HCT116 (cell line): ENCODE data around the gene TTC5. TPM values are rescaled to one million over a fixed set of nuclear protein-coding genes. Genes with fewer than 3 reads are reported as not detected.

Source experiments
- ATAC-seq: fragments of 200-7000 bp; cut with Tn5 transposase; 2 replicates; pipeline ENCODE4 v1.9.1; 2020; ENCODE audit warnings: mild to moderate bottlenecking, moderate library complexity
- BruUV-seq: library from RNA; stranded (reverse); fragments of 400-500 nt; replicated peaks from 2 replicates; lab custom pipeline; 2021; lab: Mats Ljungman, UMichigan
- CTCF ChIA-PET: fragments of 300-600 bp; sonication (Branson Sonifier 250); formaldehyde crosslinking; loops from one replicate; lab custom pipeline; 2021; ENCODE audit warnings: antibody characterized with exemption; lab: Charles Lee
- POLR2A ChIA-PET: fragments of 300-600, 350-600 bp; sonication (Branson Sonifier 250); formaldehyde crosslinking; loops from one replicate; lab custom pipeline; 2021; ENCODE audit warnings: antibody characterized with exemption; lab: Charles Lee
- RAD21 ChIA-PET, 2 experiments: fragments of 300-600 bp; sonication (Branson Sonifier 250); formaldehyde crosslinking; loops; one replicate each; lab custom pipeline; 2023; ENCODE audit warnings: low total read pairs in 2 of 2; ENCODE audit not compliant: uncharacterized antibody in 2 of 2, unreplicated experiment in 2 of 2, low non-redundant PET in 1 of 2; lab: Charles Lee
- DNase-seq: peaks from one replicate; pipeline ENCODE4 v3.0.0-alpha.2; 2010; ENCODE audit warnings: low read depth, low spot score
- H2AFZ ChIP-seq: fragments of 200-600 bp; shearing (Covaris generic), sonication (generic); 2 replicates; pipeline ENCODE4 v1.6.1; 2017; ENCODE audit warnings: low read depth, mixed run types, mixed read lengths, antibody characterized with exemption, low read length; ENCODE audit not compliant: poor library complexity, severe bottlenecking
- H3K27ac ChIP-seq: 2 replicates; pipeline ENCODE4 v1.5.1; 2012; ENCODE audit warnings: low read depth, low read length
- H3K27me3 ChIP-seq: fragments of 200-600 bp; sonication (generic); 2 replicates; pipeline ENCODE4 v1.6.1; 2016; ENCODE audit warnings: mixed run types, low read length, mixed read lengths; ENCODE audit not compliant: insufficient read depth
- H3K36me3 ChIP-seq, 2 experiments: fragments of 200-500 bp in 1 of 2; fragments of 200-600 bp in 1 of 2; sonication (Bioruptor generic) in 1 of 2; sonication (generic) in 1 of 2; 2 replicates each; pipeline versions ENCODE4 v1.5.1 to v1.6.1; 2014 to 2016; ENCODE audit warnings: low read length in 2 of 2, inconsistent platforms in 1 of 2, mixed read lengths in 1 of 2, mixed run types in 1 of 2; ENCODE audit not compliant: insufficient read depth in 2 of 2, control insufficient read depth in 1 of 2
- H3K4me1 ChIP-seq, 2 experiments: fragments of 200-600 bp in 1 of 2; sonication (generic) in 1 of 2; 2 replicates each; pipeline versions ENCODE4 v1.5.1 to v1.6.1; 2012 to 2017; ENCODE audit warnings: low read length in 2 of 2, inconsistent platforms in 1 of 2, mild to moderate bottlenecking in 1 of 2, mixed read lengths in 1 of 2, mixed run types in 1 of 2, moderate library complexity in 1 of 2; ENCODE audit not compliant: insufficient read depth in 2 of 2, control insufficient read depth in 1 of 2
- H3K4me2 ChIP-seq: fragments of 200-600 bp; sonication (generic); 2 replicates; pipeline ENCODE4 v1.6.1; 2017; ENCODE audit warnings: mixed run types, low read length, mixed read lengths
- H3K4me3 ChIP-seq, 2 experiments: fragments of 200-600 bp in 1 of 2; sonication (generic) in 1 of 2; replicated peaks in 1 of 2; 2 replicates each; pipeline ENCODE4 v1.5.1; 2011 to 2016; ENCODE audit warnings: low read length in 2 of 2, control low read depth in 1 of 2, low read depth in 1 of 2, mild to moderate bottlenecking in 1 of 2, mixed read lengths in 1 of 2, mixed run types in 1 of 2
- H3K79me2 ChIP-seq: fragments of 200-600 bp; sonication (generic); 2 replicates; pipeline ENCODE4 v1.6.1; 2017; ENCODE audit warnings: mild to moderate bottlenecking, mixed run types, low read length, moderate library complexity, mixed read lengths; ENCODE audit not compliant: insufficient read depth
- H3K9ac ChIP-seq: fragments of 200-600 bp; sonication (generic); 2 replicates; pipeline ENCODE4 v1.6.1; 2016; ENCODE audit warnings: low read length, mixed read lengths
- H3K9me2 ChIP-seq: fragments of 200-600 bp; sonication (generic), shearing (Covaris generic); 2 replicates; pipeline ENCODE4 v1.6.1; 2017; ENCODE audit warnings: mixed run types, mild to moderate bottlenecking, moderate library complexity; ENCODE audit not compliant: insufficient read depth
- H3K9me3 ChIP-seq, 2 experiments: fragments of 200-500 bp in 1 of 2; fragments of 200-600 bp in 1 of 2; sonication (Bioruptor generic) in 1 of 2; sonication (generic) in 1 of 2; 2 replicates each; pipeline ENCODE4 v1.6.1; 2014 to 2017; ENCODE audit warnings: low read length in 2 of 2, mixed read lengths in 2 of 2, inconsistent platforms in 1 of 2, low read depth in 1 of 2, mild to moderate bottlenecking in 1 of 2, mixed run types in 1 of 2, moderate library complexity in 1 of 2; ENCODE audit not compliant: control insufficient read depth in 1 of 2, insufficient read depth in 1 of 2
- H4K20me1 ChIP-seq: fragments of 200-600 bp; sonication (generic), shearing (Covaris generic); 2 replicates; pipeline ENCODE4 v1.6.1; 2017; ENCODE audit warnings: mixed run types, mild to moderate bottlenecking, moderate library complexity; ENCODE audit not compliant: insufficient read depth
- ATF3 ChIP-seq: IDR thresholded peaks from 2 replicates; pipeline ENCODE4 v1.6.1; 2012
- CBX3 ChIP-seq: IDR thresholded peaks from 2 replicates; pipeline ENCODE4 v1.6.1; 2012; ENCODE audit warnings: low read depth
- CEBPB ChIP-seq: IDR thresholded peaks from 2 replicates; pipeline ENCODE4 v1.6.1; 2012; ENCODE audit warnings: low read depth
- ELF1 ChIP-seq: IDR thresholded peaks from 2 replicates; pipeline ENCODE4 v1.6.1; 2012; ENCODE audit warnings: low read depth, borderline replicate concordance
- EZH2 ChIP-seq: fragments of 200-600 bp; sonication (generic); IDR thresholded peaks from 2 replicates; pipeline ENCODE4 v1.6.1; 2017; ENCODE audit warnings: antibody characterized with exemption, mixed run types
- JUND ChIP-seq: IDR thresholded peaks from 2 replicates; pipeline ENCODE4 v1.6.1; 2012
- MAX ChIP-seq: IDR thresholded peaks from 2 replicates; pipeline ENCODE4 v1.6.1; 2012
- POLR2A ChIP-seq: IDR thresholded peaks from 2 replicates; pipeline ENCODE4 v1.7.0; 2011; ENCODE audit warnings: borderline replicate concordance; ENCODE audit not compliant: insufficient read depth, insufficient read length; ENCODE audit errors: extremely low read depth
- POLR2AphosphoS5 ChIP-seq: IDR thresholded peaks from 2 replicates; pipeline ENCODE4 v1.6.1; 2011; ENCODE audit warnings: mild to moderate bottlenecking, low read depth, low read length, moderate library complexity
- SIN3A ChIP-seq: IDR thresholded peaks from 2 replicates; pipeline ENCODE4 v1.6.1; 2012; ENCODE audit warnings: low read depth
- SP1 ChIP-seq: IDR thresholded peaks from 2 replicates; pipeline ENCODE4 v1.6.1; 2012; ENCODE audit warnings: low read depth
- SRF ChIP-seq: IDR thresholded peaks from 2 replicates; pipeline ENCODE4 v1.6.1; 2012; ENCODE audit warnings: low read depth
- YY1 ChIP-seq: IDR thresholded peaks from 2 replicates; pipeline ENCODE4 v1.6.1; 2011; ENCODE audit warnings: low read length, low read depth, moderate library complexity, mild to moderate bottlenecking; ENCODE audit not compliant: insufficient replicate concordance; ENCODE audit errors: extremely low read depth
- ZBTB33 ChIP-seq: IDR thresholded peaks from 2 replicates; pipeline ENCODE4 v1.6.1; 2011; ENCODE audit warnings: mild to moderate bottlenecking, low read length, moderate library complexity; ENCODE audit not compliant: insufficient replicate concordance; ENCODE audit errors: extremely low read depth
- ZNF274 ChIP-seq: fragments of 200-500 bp; sonication (Bioruptor generic); IDR thresholded peaks from 2 replicates; pipeline ENCODE4 v1.6.1; 2014; ENCODE audit warnings: mild to moderate bottlenecking, low read depth, low read length, inconsistent platforms
- intact Hi-C: fragments of 100-400 bp; cut with micrococcal nuclease; formaldehyde crosslinking; loops from 2 replicates; pipeline ENCODE4 v1.10.0; 2022
- total RNA-seq: library from RNA; stranded (reverse); gene quantifications from one replicate; pipeline ENCODE4 v1.2.1, GENCODE V29; 2021; ENCODE audit not compliant: unreplicated experiment

The TTC5 gene
- total RNA-seq, 1 experiment from 2014 or later, result 23.3 TPM

- POLR2A ChIA-PET, result interaction anchor here (1.1 kb wide), 1 partner anchor 37 kb away, joined by 4 read pairs; the partner anchor contains the start of gene PARP2
- Histone ChIP-seq H3K4me2 (peak overlapping the region; percentile 89), H3K27ac (no peak overlapping the region), H3K4me1 (peaks cover 0 to 10% of the 10 kb centered on the region in 2 experiments; a peak in 3 of 4 replicates), H3K4me3 (peak overlapping the region; percentile 76 to 82)
- RAD21 ChIA-PET, result no interaction called here
- TF ChIP-seq SRF (no peak), SP1 (0 out of 2 replicates have a peak, but pooled peaks have one; percentile 12)
- TF ChIP-seq, all 23 proteins: peak for 1
- Histone ChIP-seq H3K79me2 (peaks cover 23% of the 10 kb centered on the region), H3K27me3 (no peaks in the 10 kb centered on the region), H3K36me3 (peaks cover 0 to 3% of the 10 kb centered on the region in 2 experiments; a peak in 2 of 4 replicates), H2AFZ (no peak overlapping the region), H3K9ac (no peak overlapping the region), H3K9me2 (no peaks in the 10 kb centered on the region), H3K9me3 (no peaks in the 10 kb centered on the region), H4K20me1 (no peaks in the 10 kb centered on the region)
- DNase-seq (no peak), ATAC-seq (peak; percentile 16; the same call in 1 of the 2 replicates)
- CTCF ChIA-PET, result interaction anchor here (1.0 kb wide), 2 partner anchors 12 to 13 kb away, joined by 3 to 4 read pairs; no protein-coding TSS in a partner anchor
- intact Hi-C loops, result no loop called here
- BruUV-seq, result no TSS peak
These were observed 300 bp upstream of the TTC5 start for GRCh38 chr14:20306079-20306423.

GRCh38 chr14:20302042-20302755, 3.6 kb downstream of the TTC5 start:
- Histone ChIP-seq H3K4me1 (peaks cover 0 to 10% of the 10 kb centered on the region in 2 experiments; a peak in 3 of 4 replicates), H3K79me2 (peaks cover 23% of the 10 kb centered on the region), H3K36me3 (peaks cover 13 to 14% of the 10 kb centered on the region in 2 experiments; a peak in 3 of 4 replicates), H3K9me2 (no peaks in the 10 kb centered on the region), H3K9me3 (no peaks in the 10 kb centered on the region), H3K4me3 (no peak overlapping the region), H2AFZ (no peak overlapping the region)
- no TSS peak for BruUV-seq
- CTCF ChIA-PET, result no interaction called here
- POLR2A ChIA-PET, result no interaction called here
- TF ChIP-seq CEBPB (no peak), ELF1 (no peak), POLR2A (no peak), SIN3A (no peak), POLR2AphosphoS5 (no peak), ZNF274 (no peak), ATF3 (no peak), YY1 (no peak), EZH2 (no peak), CBX3 (no peak), MAX (no peak), ZBTB33 (no peak), JUND (no peak)
- TF ChIP-seq, all 23 proteins: peak for 0
- no peak overlapping the region for H3K9ac ChIP-seq
- intact Hi-C loops, result no loop called here
- no peak overlapping the region for H3K27ac ChIP-seq
- DNase-seq (no peak), ATAC-seq (no peak)
- no peaks in the 10 kb centered on the region for H3K27me3 ChIP-seq
- RAD21 ChIA-PET, result no interaction called here
- no peaks in the 10 kb centered on the region for H4K20me1 ChIP-seq
- H3K4me2 ChIP-seq, result peak overlapping the region; percentile 8; the same call in 1 of the 2 replicates
